ENCODE measurements around the gene FYB1.

Gene FYB1

GRCh38 chr5:39119404-39120051 is 99.8 kb downstream of the FYB1 start:
- no peak for DNase-seq (ENCODE audit: low read depth, low spot score)

GRCh38 chr5:39118638-39119037 is 100.7 kb downstream of the FYB1 start:
- DNase-seq (ENCODE audit: low read depth, low spot score): no peak

GRCh38 chr5:39117401-39117800 is 102.0 kb downstream of the FYB1 start:
- DNase-seq (ENCODE audit: low read depth, low spot score): peak; percentile 2

GRCh38 chr5:39116344-39117170 is 102.8 kb downstream of the FYB1 start:
- DNase-seq (ENCODE audit: low read depth, low spot score): no peak

GRCh38 chr5:39115644-39116343 is 103.6 kb downstream of the FYB1 start:
- no peak for DNase-seq (ENCODE audit: low read depth, low spot score)

- no peak for DNase-seq (ENCODE audit: low read depth, low spot score)
Observed at GRCh38 chr5:39114155-39114554, 105.2 kb downstream of the FYB1 start.

GRCh38 chr5:39113354-39113953 is 105.9 kb downstream of the FYB1 start:
- DNase-seq (ENCODE audit: low read depth, low spot score): no peak

- no peak for DNase-seq (ENCODE audit: low read depth, low spot score)
Observed at GRCh38 chr5:39109606-39110005, 109.8 kb downstream of the FYB1 start.

GRCh38 chr5:39108987-39109386 is 110.4 kb downstream of the FYB1 start:
- no peak for DNase-seq (ENCODE audit: low read depth, low spot score)

GRCh38 chr5:39107350-39107749 is 112.0 kb downstream of the FYB1 start:
- DNase-seq (ENCODE audit: low read depth, low spot score): no peak

GRCh38 chr5:39106322-39106721 is 113.0 kb downstream of the FYB1 start:
- DNase-seq (ENCODE audit: low read depth, low spot score): no peak

GRCh38 chr5:39104221-39104620 is 115.1 kb downstream of the FYB1 start:
- DNase-seq (ENCODE audit: low read depth, low spot score): no peak

GRCh38 chr5:39102684-39103155 is 116.6 kb downstream of the FYB1 start:
- no peak for DNase-seq (ENCODE audit: low read depth, low spot score)

GRCh38 chr5:39100851-39101396 is 118.4 kb downstream of the FYB1 start:
- DNase-seq (ENCODE audit: low read depth, low spot score): peak; percentile 81

- no peak for DNase-seq (ENCODE audit: low read depth, low spot score)
Observed at GRCh38 chr5:39100301-39100850, 119.0 kb downstream of the FYB1 start.

GRCh38 chr5:39099831-39100230 is 119.5 kb downstream of the FYB1 start:
- DNase-seq (ENCODE audit: low read depth, low spot score): no peak

- DNase-seq (ENCODE audit: low read depth, low spot score): no peak
Observed at GRCh38 chr5:39093352-39093751, 126.0 kb downstream of the FYB1 start.

- peak; percentile 25 for DNase-seq (ENCODE audit: low read depth, low spot score)
Observed at GRCh38 chr5:39092581-39093351, 126.6 kb downstream of the FYB1 start.

GRCh38 chr5:39091940-39092580 is 127.3 kb downstream of the FYB1 start:
- no peak for DNase-seq (ENCODE audit: low read depth, low spot score)

GRCh38 chr5:39083968-39084367 is 135.4 kb downstream of the FYB1 start:
- DNase-seq (ENCODE audit: low read depth, low spot score): no peak

All from astrocyte of the hippocampus (primary cell).